GM10266 (cell line): ENCODE results near the gene OLFML1.

Experiments used
- DNase-seq: peaks from one replicate; pipeline ENCODE4 v3.0.0; 2012; ENCODE audit errors: extremely low spot score
- CTCF ChIP-seq: IDR thresholded peaks from 2 replicates; pipeline ENCODE4 v1.5.1; 2012; ENCODE audit warnings: mild to moderate bottlenecking, low read depth; ENCODE audit not compliant: control insufficient read depth, insufficient read depth; ENCODE audit errors: missing control alignments

The OLFML1 gene

GRCh38 chr11:7547687-7548086 is 62.4 kb downstream of the OLFML1 start:
- TF ChIP-seq CTCF: no peak
- no peak for DNase-seq

GRCh38 chr11:7548659-7549274 is 63.5 kb downstream of the OLFML1 start:
- TF ChIP-seq CTCF: peak; percentile 62
- peak; percentile 44 for DNase-seq

GRCh38 chr11:7549681-7550080 is 64.4 kb downstream of the OLFML1 start:
- DNase-seq: no peak
- TF ChIP-seq CTCF: no peak

GRCh38 chr11:7551571-7551970 is 66.3 kb downstream of the OLFML1 start:
- no peak for TF ChIP-seq CTCF
- DNase-seq: no peak

- TF ChIP-seq CTCF: no peak
- DNase-seq: no peak
These were observed 67.4 kb downstream of the OLFML1 start for GRCh38 chr11:7552666-7553065.

- no peak for DNase-seq
- no peak for TF ChIP-seq CTCF
These were observed 69.9 kb downstream of the OLFML1 start for GRCh38 chr11:7555052-7555699.

GRCh38 chr11:7558046-7558445 is 72.7 kb downstream of the OLFML1 start:
- no peak for TF ChIP-seq CTCF
- no peak for DNase-seq
